ENCODE data around the gene TBC1D7.
"Not testable (repeated sequence)": the region's sequence is repeated elsewhere in the genome, so short reads cannot be mapped to it uniquely, and the experiment has no call there.

TBC1D7 gene

DNA sequence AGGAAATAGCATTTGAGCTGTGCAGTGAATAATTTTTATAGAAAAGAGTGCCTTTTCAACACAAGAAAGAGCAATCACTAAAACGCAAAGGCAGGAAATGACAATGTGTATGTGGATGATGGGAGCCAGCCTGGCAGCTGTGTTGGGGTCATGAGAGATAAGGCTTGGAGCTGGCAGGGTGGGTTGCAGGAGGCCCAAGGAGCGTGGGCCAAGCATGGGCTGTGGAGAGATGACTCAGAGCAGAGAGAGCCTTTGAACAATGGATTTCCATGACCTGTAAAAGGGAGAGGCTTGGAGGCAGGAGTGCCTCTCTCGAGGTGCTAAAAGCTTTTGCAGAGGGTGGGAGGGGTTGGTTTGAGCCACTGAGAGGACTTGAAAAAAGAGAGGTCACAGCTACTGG, 6.6 kb upstream of the TBC1D7 start:
- no peak for DNase-seq
- intact Hi-C loops (cut with DNase I) = loop anchor here (5.0 to 10.0 kb wide), 2 partner anchors 143 to 240 kb away; partner anchors contain the start of gene SIRT5

DNA sequence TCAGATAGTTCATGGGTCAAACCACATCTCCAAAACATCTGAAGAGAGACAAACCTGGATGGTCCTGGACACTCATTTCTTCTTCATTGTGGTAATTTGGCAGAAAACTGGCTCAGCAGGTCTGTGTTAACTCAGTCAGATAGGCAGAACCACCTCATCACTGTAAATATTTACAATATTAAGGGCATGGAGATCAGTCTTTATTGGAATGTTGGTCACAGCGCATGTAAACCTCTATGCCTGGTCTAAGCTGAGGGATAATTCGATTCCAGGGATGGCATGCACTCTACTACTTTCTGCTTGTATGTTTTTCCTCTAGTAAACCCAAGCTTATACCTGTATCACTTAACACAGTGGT, 4.0 kb upstream of the TBC1D7 start:
- intact Hi-C loops (cut with DNase I) = loop anchor here (5.0 to 10.0 kb wide), 2 partner anchors 140 to 242 kb away; partner anchors contain the start of gene SIRT5
- DNase-seq = no peak

DNA sequence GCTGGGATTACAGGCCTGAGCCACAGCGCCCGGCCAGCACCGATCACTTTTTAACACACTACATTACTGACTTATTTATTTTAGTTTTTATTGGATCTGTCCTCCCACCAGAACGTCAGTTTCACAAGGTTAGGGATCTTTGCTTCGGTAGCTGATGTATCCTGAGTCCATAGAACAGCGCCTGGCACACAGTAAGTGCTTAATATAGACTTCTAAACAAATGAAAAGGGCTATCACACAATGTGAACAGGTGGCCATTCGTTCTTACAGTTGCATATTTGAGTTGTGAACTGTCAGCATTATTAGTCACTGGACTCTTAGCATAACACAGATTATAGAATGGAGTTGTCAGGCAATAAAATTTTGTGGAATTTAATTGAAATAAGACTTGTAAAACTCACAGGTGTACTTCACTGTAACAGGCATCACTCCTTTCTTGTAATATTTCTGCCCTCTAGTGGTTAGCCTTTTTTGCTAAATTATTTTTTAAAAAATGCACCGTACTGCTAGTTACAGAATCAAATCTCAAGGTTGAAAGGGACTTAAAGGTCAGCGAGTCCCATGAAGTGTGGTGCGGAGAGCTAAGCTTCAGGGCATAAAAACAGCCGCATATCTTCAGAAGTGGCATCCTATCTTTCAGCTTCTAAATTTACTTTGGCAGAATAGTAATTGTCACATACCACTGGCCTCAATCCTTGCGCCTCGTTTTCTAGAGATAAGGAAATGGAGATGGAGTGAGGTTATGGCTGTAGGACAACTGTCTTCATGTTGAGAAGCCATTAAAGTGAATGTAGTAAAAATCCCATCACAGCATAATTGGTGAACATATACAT, 3.4 kb upstream of the TBC1D7 start:
- intact Hi-C loops (cut with DNase I) = loop anchor here (2.0 to 10.0 kb wide), 3 partner anchors 139 to 421 kb away; partner anchors contain the start of gene SIRT5
- DNase-seq = no peak

DNA sequence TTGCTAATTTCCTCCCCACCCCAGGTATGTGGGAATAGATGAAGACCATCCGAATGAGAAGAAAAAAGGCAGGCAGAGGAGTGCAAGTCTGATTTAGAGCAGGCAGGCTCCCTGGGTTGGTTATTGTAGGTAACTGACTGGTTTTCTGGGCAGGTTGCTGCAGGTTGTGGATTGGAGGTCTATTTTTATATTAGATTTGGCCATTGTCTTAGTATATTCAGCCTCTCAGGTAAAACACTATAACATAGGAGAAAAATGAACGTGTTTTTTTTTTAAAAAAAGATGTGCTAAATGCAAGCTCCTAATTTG, 492 bp upstream of the TBC1D7 start:
- DNase-seq = no peak
- intact Hi-C loops (cut with DNase I) = no loop called here

DNA sequence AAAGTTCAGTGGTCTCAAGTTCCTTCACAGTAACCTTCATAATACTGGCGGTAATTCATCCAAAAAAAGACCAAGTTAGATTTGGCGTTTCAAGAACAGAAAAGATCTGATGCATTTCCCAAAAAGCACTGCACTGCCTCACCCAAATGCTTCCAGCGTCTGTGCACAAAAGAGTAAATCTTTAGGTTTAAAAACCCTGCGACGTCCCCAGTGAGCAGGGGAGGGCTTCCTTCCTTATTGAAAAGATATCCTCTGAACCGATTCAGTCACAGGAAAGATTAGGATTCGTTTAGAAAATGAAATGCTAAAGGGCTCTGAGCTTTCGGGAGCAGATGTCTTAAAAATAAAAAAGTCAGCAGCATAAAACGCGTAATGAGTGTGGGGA, 654 bp downstream of the TBC1D7 start:
- peak in 4 of 42 donors; percentile 13 to 33 (median 28) for DNase-seq
- intact Hi-C loops (cut with DNase I) = no loop called here

DNA sequence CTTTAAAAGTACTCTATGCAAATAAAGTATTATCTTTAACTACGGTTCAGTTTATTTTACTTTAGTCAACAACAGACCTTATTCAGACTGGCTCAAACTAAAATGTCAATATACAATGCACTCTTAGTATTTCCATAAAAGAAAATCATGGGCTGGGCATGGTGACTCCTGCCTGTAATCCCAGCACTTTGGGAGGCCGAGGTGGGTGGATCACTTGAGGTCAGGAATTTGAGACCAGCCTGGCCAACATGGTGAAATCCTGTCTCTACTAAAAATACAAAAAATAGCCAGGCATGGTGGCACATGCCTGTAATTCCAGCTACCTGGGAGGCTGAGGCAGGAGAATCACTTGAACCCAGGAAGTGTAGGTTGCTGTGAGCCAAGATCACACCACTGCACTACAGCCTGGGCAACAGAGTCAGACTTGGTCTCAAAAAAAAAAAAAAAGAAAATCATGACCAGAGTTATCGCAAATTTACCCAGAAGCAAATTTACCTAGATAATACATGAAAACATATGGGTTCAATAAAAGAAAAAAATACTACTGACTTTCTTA, 2.2 kb downstream of the TBC1D7 start:
- intact Hi-C loops (cut with DNase I); DNase-seq: not testable (repeated sequence)

DNA sequence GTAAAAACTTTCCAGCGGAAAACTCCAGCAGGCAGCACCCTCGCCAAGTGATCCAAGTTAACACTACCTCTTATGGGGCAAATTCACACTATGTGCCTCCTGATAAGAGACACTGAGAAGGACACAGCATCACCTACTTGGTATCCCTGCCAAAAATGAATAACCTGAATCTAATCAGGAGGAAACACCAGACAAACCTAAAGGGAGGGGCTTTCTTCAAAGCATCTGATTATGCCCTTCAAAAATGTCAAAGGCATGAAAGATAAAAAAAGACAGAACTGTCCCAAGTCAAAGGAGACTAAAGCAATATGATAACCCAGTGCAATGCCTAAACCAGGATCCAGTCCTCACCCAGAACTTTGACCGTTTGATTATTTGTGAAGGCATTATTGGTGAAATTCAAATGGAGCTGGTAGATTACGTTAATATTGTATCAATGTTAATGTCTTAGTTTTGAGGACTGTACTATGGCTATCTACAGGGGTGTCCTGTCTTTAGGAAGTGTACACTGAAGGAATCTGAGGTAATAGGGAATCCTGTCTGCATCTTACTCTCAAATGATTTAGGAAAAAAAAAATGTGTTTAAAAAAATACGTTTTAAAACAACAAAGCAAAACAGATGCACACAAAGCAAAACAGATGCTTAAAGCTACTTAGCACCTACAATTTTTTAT, 8.3 kb downstream of the TBC1D7 start:
- no peak for DNase-seq
- intact Hi-C loops (cut with DNase I) = no loop called here

DNA sequence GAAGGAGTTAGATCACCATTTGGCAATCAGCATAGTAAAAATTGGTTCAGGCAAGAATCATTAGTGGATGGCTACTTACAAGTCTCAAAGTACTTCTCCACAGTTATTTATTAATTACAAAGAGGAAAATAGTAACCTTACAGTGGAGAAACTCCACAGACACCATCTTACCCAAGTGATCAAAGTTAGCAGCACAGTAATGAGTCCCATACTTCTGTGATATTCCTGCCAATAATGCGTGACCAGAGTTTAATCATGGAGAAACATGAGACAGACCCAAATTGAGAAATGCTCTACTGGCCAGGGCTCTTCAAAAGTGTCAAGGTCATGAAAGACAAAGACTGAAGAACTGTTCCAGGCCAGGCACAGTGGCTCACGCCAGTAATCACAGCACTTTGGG, 9.5 kb downstream of the TBC1D7 start:
- DNase-seq = no peak
- intact Hi-C loops (cut with DNase I) = no loop called here

DNA sequence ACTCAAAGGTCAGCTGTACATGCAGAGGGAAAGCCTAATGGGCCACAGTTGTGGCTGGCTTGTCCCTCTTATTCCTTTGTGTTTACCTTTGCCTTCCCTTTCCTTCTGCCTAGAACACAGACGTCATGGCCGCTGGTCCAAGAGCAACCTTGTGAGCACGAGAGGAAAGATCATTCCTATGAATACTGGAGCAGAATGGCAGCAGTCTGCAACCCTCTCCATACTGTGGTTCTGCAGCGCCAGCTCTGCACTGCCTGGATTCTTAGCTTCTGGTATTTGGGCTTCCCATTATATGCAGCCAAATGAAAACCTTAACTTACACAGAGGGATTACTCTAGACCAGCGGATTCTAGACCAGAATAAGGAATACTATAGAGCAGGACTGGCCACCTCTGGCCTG, 12.4 kb downstream of the TBC1D7 start:
- no peak for DNase-seq
- intact Hi-C loops (cut with DNase I) = no loop called here

DNA sequence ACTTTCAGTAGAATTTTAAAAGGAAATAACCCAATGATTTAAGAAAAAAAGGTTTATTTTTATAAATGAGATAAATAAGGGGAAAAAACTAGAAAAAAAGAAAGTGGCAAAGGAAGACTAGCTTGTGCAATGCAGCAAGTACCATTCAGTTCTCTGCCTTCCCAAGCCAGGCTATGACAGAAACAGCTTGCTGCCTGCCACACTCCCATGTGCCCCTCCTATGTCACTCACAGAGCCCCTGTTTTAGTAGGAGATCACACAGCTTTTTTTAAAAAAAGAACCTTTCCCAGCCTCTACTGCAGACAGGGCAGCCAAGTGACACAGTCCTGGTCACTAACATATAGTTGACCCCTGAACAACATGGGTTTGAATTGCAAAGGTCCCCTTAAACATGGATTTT, 13.5 kb downstream of the TBC1D7 start:
- no peak for DNase-seq
- intact Hi-C loops (cut with DNase I) = no loop called here

DNA sequence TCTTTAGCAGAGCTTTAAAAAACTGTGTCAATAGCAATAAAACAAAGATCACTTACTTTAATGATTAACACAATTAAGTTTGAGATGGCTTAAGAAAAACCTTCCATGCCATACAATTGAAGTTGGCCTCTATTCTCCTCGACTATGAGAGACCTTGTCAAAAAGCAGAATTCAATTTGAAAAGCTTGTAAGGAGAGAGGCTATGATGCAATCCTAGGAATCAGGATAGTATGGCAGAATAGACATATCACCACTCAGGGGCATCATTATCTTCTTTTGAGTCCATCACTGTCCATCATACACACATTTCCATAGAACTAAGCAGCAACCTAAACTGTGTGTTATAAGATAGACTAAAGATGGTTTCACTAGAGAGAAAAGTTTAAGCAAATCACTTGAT, 17.2 kb downstream of the TBC1D7 start:
- no peak for DNase-seq
- intact Hi-C loops (cut with DNase I) = no loop called here

DNA sequence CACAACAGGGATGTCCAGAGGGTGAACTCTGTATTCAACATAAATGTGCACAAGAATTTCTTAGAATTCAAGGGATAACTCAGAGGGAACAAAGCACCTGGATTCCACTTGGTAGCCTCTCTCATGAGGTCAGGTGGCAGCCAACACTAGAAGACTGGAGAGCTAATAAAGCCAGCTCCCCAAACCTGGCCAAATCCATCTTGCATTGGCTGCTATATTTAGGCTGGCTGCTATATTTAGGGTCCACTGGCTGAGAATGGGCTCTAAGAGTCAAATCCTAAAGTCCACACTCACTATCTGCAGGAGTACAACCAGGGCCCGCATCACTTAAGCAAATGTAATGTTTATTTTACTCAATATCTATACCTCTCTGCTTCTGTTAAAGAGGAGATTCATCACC, 20.0 kb downstream of the TBC1D7 start:
- no peak for DNase-seq
- intact Hi-C loops (cut with DNase I) = no loop called here

DNA sequence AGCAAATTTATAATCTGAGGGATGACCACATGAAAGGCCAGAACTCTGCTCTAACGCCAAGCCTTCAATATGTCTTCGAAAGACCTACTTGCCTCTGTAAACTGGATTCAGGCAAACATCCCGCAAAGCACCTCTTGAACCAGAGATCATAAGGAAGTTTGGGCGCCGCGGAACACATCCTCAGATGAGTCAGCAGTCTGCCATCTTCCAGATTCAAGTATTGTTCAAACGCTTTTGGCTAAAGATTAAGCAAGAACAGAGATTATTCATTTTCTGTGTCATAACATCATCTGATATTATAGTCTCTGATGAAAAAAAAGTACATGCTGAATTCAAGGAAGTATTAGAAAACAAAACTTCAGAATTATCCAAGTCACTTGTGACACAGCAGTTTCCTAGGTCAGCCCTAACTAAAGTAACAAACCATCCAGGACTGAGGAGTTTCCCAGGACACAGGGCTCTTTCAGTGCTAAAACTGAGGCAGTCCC, 20.8 kb downstream of the TBC1D7 start:
- peak in 3 of 42 donors; percentile 41 to 46 (median 45) for DNase-seq

DNA sequence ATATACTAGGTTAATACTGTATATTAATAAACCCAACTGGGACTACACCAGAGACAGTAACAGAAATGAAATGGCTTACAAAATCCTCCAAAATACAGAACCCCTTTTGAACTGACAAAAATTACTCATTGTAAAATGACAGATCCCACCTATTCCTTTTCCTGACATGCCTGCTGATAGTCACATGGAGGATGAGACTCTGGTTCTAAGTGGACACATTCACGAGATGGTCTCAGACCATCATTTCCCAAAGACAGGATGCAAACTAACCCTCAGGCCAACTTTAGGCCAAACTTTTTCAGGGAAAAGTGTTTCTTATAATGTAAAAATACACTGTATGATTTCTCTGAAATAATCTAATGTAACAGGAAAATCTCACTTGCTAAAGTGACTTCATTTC, 22.5 kb downstream of the TBC1D7 start:
- no peak for DNase-seq
- intact Hi-C loops (cut with DNase I) = no loop called here

More for the DNA sequence above, 20.8 kb downstream of the TBC1D7 start:
- intact Hi-C loops (cut with DNase I) = no loop called here

DNA sequence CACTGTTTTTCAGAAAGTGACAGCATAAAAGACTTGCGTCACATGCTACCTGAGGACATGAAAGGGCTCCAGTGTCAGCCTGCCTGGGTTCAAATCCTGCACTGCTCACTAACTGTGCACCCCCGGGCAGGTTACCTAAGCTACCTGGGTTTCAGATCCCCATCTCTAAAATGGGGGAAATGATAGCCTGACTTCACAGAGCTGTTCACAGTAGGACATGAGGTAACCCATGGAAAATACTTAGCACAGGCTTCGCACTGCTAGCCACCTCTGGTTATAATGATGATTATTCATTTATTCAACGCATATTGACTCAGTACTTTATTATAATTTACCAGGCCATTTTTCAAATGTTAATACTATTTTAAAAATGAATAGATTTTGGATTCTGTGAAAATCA, 23.0 kb downstream of the TBC1D7 start:
- intact Hi-C loops (cut with DNase I) = no loop called here
- no peak for DNase-seq

DNA sequence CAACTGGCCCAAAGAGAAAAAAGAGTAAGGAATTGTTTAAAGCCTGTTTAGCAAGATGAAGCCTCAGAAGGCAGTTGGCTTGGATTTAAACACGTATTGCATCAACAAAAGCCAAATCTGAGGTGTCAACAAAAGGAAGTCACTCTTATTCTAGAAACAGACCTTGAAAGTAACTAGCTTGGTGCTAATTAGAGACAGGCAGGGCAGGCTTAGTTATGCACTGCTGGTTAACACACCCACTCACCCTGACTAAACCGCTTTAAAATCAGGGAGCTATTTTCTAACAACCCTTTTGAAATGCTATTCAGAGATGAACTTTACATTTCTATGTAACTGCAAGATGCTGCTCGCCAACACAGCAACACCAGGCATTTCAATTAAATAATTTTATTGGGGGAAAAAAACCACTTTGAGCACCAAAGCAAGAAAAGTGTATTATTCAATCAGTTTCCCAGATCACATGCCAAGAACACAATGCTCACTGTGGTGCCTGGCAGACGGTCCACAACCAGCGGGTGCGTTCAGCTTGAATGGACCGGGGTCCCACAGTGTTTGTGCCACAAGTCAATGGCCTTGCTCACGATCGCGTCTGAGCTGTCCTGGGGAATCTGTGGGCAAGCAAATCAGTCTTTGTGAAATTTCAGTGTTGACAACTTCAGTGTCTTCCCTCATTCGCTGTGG, 23.6 kb downstream of the TBC1D7 start:
- DNase-seq = peak in 18 of 42 donors; percentile 41 to 74 (median 52)
- intact Hi-C loops (cut with DNase I) = no loop called here

DNA sequence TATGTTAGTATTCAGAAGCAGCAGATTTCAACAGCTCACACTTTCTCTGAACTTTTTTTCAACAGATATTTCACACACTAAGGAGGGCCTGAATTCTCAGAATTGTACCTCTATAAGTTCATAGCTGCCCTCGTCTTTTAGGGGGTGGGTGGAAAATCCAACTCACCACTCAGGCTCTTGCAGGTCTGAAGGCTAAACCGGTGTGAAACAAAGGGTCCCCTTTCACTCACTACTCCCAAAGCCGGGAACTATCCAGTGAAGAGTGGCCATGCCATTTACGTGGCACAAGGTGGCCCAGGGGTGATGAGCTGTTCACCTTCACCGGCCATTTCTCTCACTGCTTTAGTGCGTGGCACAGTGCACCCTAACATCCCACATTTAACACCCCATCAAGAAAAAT, 24.2 kb downstream of the TBC1D7 start:
- DNase-seq = no peak
- intact Hi-C loops (cut with DNase I) = no loop called here

DNA sequence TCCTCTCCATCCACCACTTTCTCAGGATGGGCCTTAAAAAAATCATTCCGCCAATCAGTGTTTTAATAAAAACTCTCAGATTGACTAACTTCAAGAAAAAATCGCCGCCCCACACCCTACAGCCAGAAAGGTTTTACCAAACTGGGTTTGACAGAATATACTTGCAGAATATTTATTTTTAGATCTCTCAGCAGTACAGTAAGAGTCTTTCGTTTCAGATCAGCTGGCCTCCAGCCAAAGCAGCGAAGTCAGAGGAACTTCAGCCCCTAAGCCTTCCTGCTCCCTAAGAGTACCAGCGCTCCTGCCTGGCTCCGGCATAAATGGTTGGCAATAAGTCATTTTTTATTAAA, 24.7 kb downstream of the TBC1D7 start:
- intact Hi-C loops (cut with DNase I) = no loop called here
- DNase-seq = peak; percentile 53 to 88 (median 74)

DNA sequence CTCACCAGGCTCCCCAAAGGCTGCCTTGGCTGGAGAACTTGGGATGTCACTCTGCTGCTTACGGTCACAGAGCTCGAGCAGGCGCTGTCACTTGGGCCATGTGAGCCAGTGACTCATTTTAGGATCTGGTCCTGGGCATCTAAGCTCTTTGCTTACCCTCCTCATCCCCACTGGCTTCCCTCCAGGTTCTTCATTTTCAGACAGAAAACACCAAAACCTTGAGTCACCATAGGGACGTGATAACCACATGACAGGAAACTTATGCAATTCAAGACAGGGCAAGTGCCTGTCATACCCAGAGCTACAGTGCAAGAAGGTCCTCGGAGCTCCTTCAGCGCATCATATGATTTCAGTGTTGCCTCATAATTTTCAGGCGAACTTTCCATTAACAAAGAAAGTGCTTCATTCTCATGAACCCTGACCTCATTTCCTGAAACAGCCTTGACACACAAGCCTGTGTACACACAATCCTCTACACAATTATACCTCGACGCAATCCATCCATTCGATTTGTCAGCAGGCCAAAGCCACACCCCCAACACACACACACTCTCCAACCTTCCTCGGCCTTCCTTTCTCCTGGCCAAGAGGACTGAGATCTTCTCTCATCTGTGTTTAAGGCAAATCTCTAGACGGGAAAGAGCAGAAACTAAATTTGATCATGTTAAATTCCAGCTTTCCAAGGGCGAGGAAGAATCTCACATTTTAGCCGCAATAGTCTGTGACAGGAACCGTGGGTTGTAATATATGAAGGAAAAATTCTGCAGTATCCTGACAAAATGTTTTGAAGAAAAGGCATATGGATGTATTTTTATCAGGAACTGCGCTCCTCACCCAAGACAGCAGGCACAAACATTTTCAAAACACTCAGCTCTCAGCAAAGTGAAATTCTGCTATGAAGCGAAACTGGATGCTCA, 25.3 kb downstream of the TBC1D7 start:
- intact Hi-C loops (cut with DNase I) = no loop called here
- peak in 39 of 42 donors; percentile 35 to 89 (median 59) for DNase-seq
